ENCODE data around the gene ZFX. TPM values are rescaled to one million over a fixed set of nuclear protein-coding genes. Genes with fewer than 3 reads are reported as not detected.

Gene ZFX
- total RNA-seq, 2 donors from 2014 or later = 47.2 to 78.6 TPM

DNA sequence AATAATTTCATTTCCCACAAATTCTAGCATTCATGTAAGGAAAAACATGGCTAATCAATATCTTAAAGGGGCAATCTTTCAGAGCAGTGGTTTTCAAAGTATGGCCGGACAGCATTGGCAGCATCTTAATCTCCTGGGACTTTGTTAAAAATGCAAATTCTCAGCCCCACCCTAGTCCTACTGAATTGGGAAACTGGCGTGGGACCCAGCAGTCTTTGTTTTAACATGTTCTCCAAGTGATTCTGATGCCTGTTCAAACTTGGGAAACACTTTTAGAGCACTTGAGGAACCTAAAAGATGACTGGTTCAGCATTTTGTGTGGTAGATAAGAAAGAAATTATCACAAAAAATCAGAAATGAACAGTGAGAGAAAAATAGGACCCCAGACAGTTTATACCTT is 65.7 kb downstream of the ZFX start:
- H3K36me3 Mint-ChIP-seq (ENCODE audit: insufficient read depth in 2 of 2) = peaks cover 3 to 9% of the 10 kb centered on the region in 2 donors
- H3K27me3 Mint-ChIP-seq (ENCODE audit: low read depth) = no peaks in the 10 kb centered on the region
- ATAC-seq (replicated peaks in 1 of 2) (no peak), DNase-seq (no peak)
- no peaks in the 10 kb centered on the region for H3K9me3 Mint-ChIP-seq
- H3K4me3 Mint-ChIP-seq = no peak overlapping the region
- no peaks in the 10 kb centered on the region for H3K4me1 Mint-ChIP-seq (ENCODE audit: low read depth)
- no peak overlapping the region for H3K27ac Mint-ChIP-seq

- Mint-ChIP-seq H3K36me3 (ENCODE audit: insufficient read depth in 2 of 2) (peaks cover 0 to 6% of the 10 kb centered on the region in 2 donors), H3K4me1 (ENCODE audit: low read depth) (no peaks in the 10 kb centered on the region), H3K27me3 (ENCODE audit: low read depth) (no peaks in the 10 kb centered on the region), H3K9me3 (no peaks in the 10 kb centered on the region), H3K4me3 (no peak overlapping the region), H3K27ac (peak overlapping the region; percentile 38)
- DNase-seq (no peak), ATAC-seq (replicated peaks in 1 of 2) (no peak)
These were observed 66.5 kb downstream of the ZFX start for GRCh38 chrX:24216037-24216436.

DNA sequence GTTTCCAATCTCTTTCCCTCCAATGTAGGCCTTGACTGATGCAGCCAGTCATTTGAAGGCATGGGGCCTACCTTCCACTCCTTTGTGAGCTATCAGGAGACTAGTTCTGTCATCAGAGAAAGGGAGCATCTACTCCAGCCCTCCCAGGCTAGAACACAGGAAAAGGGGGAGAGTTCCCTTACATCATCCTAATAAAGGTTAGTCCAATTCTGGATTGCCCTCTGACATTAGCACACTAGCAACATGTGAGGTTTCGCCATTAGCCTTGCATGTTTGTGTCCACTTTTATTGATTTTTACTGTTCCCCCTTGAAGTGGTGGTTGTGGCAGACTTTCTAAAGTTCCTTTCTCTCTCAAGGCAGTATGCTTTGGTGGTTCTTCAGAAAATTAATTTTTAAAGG is 67.3 kb downstream of the ZFX start:
- Mint-ChIP-seq H3K9me3 (no peaks in the 10 kb centered on the region), H3K27me3 (ENCODE audit: low read depth) (no peaks in the 10 kb centered on the region), H3K4me3 (no peak overlapping the region), H3K27ac (no peak overlapping the region), H3K36me3 (ENCODE audit: insufficient read depth in 2 of 2) (peaks cover 0 to 3% of the 10 kb centered on the region in 2 donors), H3K4me1 (ENCODE audit: low read depth) (no peaks in the 10 kb centered on the region)
- no peak for DNase-seq
- ATAC-seq (replicated peaks in 1 of 2) = no peak

DNA sequence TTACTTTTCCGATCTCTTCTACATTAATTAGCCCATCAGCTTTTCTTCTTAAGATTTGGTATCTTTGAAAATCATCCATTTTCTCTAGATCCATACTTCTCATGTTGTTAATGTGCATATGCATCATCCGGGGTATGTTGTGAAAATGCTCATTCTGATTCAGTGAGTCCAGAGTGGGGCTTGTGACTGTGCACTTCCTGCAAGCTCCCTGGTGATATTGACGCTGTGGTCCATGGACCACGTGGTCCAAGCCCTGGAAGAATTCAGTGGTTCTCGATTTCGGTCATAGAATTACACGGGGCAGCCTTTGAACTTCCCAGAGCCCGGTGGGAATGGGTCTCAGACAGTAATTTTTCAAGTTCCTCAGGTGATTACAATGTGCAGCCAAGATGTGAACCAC is 69.8 kb downstream of the ZFX start:
- no peak overlapping the region for H3K4me3 Mint-ChIP-seq
- no peaks in the 10 kb centered on the region for H3K9me3 Mint-ChIP-seq
- H3K27ac Mint-ChIP-seq = no peak overlapping the region
- H3K36me3 Mint-ChIP-seq (ENCODE audit: insufficient read depth in 2 of 2) = no peaks in the 10 kb centered on the region
- no peaks in the 10 kb centered on the region for H3K4me1 Mint-ChIP-seq (ENCODE audit: low read depth)
- ATAC-seq (replicated peaks in 1 of 2) (no peak), DNase-seq (no peak)
- H3K27me3 Mint-ChIP-seq (ENCODE audit: low read depth) = no peaks in the 10 kb centered on the region

GRCh38 chrX:24221872-24222271 is 72.3 kb downstream of the ZFX start:
- H3K36me3 Mint-ChIP-seq (ENCODE audit: insufficient read depth in 2 of 2) = peaks cover 0 to 3% of the 10 kb centered on the region in 2 donors
- no peak overlapping the region for H3K27ac Mint-ChIP-seq
- peaks cover 6% of the 10 kb centered on the region for H3K27me3 Mint-ChIP-seq (ENCODE audit: low read depth)
- no peak overlapping the region for H3K4me3 Mint-ChIP-seq
- ATAC-seq (replicated peaks in 1 of 2) (no peak), DNase-seq (no peak)
- H3K4me1 Mint-ChIP-seq (ENCODE audit: low read depth) = no peaks in the 10 kb centered on the region
- no peaks in the 10 kb centered on the region for H3K9me3 Mint-ChIP-seq

- Mint-ChIP-seq H3K27ac (no peak overlapping the region), H3K36me3 (ENCODE audit: insufficient read depth in 2 of 2) (peaks cover 0 to 3% of the 10 kb centered on the region in 2 donors), H3K9me3 (peaks cover 1% of the 10 kb centered on the region in 2 donors), H3K4me1 (ENCODE audit: low read depth) (no peaks in the 10 kb centered on the region), H3K4me3 (no peak overlapping the region), H3K27me3 (ENCODE audit: low read depth) (peaks cover 10% of the 10 kb centered on the region)
- DNase-seq (no peak), ATAC-seq (replicated peaks in 1 of 2) (no peak)
These were observed 75.7 kb downstream of the ZFX start for GRCh38 chrX:24225265-24225664.

DNA sequence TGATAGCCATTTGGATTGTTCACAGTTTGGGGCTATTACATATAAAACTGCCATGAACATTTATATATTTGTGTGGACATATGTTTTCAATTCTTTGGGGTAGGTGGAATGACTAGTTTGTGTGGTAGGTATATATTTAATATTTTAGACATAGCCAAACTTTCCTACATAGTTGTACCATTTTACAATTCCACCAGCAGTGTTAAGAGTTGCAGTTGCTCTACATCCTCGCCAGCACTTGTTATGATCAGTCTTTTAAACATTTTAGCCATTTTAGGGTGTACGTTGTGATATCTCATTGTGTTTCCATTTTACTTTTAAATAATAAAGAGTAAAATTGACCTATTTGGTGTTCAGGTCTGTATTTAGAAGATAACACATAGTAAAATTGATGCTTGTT is 76.6 kb downstream of the ZFX start:
- no peak for ATAC-seq (replicated peaks in 1 of 2)
- Mint-ChIP-seq H3K27me3 (ENCODE audit: low read depth) (peaks cover 14% of the 10 kb centered on the region), H3K36me3 (ENCODE audit: insufficient read depth in 2 of 2) (peaks cover 0 to 3% of the 10 kb centered on the region in 2 donors), H3K27ac (no peak overlapping the region), H3K4me3 (no peak overlapping the region), H3K4me1 (ENCODE audit: low read depth) (peaks cover 4% of the 10 kb centered on the region), H3K9me3 (peaks cover 1% of the 10 kb centered on the region in 2 donors)
- no peak for DNase-seq

DNA sequence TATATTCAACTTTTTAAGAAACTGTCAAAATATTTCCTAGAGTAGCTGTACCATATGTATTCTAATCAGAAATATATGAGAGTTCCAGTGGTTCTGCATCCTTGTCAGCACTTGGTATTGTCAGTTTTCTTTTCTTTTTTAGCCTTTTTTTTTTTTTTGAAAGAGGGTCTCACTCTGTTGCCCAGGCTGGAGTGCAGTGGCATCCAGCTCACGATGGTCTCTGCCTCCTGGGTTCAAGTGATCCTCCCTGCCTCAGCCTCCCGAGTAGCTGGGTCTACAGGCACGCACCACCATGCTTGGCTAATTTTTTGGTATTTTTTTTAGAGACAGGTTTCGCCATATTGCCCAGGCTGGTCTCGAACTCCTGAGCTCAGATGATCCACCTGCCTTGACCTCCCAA is 79.1 kb downstream of the ZFX start:
- Mint-ChIP-seq H3K27me3 (ENCODE audit: low read depth) (peaks cover 24% of the 10 kb centered on the region), H3K36me3 (ENCODE audit: insufficient read depth in 2 of 2) (peaks cover 0 to 3% of the 10 kb centered on the region in 2 donors), H3K4me1 (ENCODE audit: low read depth) (peaks cover 5% of the 10 kb centered on the region), H3K9me3 (peaks cover 1% of the 10 kb centered on the region in 2 donors), H3K27ac (no peak overlapping the region), H3K4me3 (no peak overlapping the region)
- ATAC-seq (replicated peaks in 1 of 2) (no peak), DNase-seq (no peak)

- H3K4me3 Mint-ChIP-seq = no peak overlapping the region
- peaks cover 5% of the 10 kb centered on the region for H3K4me1 Mint-ChIP-seq (ENCODE audit: low read depth)
- H3K36me3 Mint-ChIP-seq (ENCODE audit: insufficient read depth in 2 of 2) = peaks cover 0 to 3% of the 10 kb centered on the region in 2 donors
- H3K27me3 Mint-ChIP-seq (ENCODE audit: low read depth) = peaks cover 24% of the 10 kb centered on the region
- H3K9me3 Mint-ChIP-seq = peaks cover 1% of the 10 kb centered on the region in 2 donors
- no peak for ATAC-seq (replicated peaks in 1 of 2)
- no peak overlapping the region for H3K27ac Mint-ChIP-seq
- DNase-seq = no peak
These were observed 79.9 kb downstream of the ZFX start for GRCh38 chrX:24229400-24229879.

GRCh38 chrX:24229976-24230375 is 80.4 kb downstream of the ZFX start:
- no peak for ATAC-seq (replicated peaks in 1 of 2)
- no peak for DNase-seq

GRCh38 chrX:24231131-24231540 is 81.6 kb downstream of the ZFX start:
- Mint-ChIP-seq H3K27me3 (ENCODE audit: low read depth) (peaks cover 24% of the 10 kb centered on the region), H3K4me3 (no peak overlapping the region), H3K36me3 (ENCODE audit: insufficient read depth in 2 of 2) (peaks cover 0 to 5% of the 10 kb centered on the region in 2 donors), H3K9me3 (peaks cover 1% of the 10 kb centered on the region in 2 donors), H3K27ac (no peak overlapping the region), H3K4me1 (ENCODE audit: low read depth) (peaks cover 10% of the 10 kb centered on the region)
- DNase-seq (no peak), ATAC-seq (replicated peaks in 1 of 2) (peak; percentile 50 to 67)

More at GRCh38 chrX:24229976-24230375, 80.4 kb downstream of the ZFX start:
- peaks cover 10% of the 10 kb centered on the region for H3K4me1 Mint-ChIP-seq (ENCODE audit: low read depth)
- H3K27ac Mint-ChIP-seq = no peak overlapping the region
- H3K4me3 Mint-ChIP-seq = no peak overlapping the region
- peaks cover 0 to 3% of the 10 kb centered on the region in 2 donors for H3K36me3 Mint-ChIP-seq (ENCODE audit: insufficient read depth in 2 of 2)
- H3K27me3 Mint-ChIP-seq (ENCODE audit: low read depth) = peaks cover 24% of the 10 kb centered on the region
- peaks cover 1% of the 10 kb centered on the region in 2 donors for H3K9me3 Mint-ChIP-seq

DNA sequence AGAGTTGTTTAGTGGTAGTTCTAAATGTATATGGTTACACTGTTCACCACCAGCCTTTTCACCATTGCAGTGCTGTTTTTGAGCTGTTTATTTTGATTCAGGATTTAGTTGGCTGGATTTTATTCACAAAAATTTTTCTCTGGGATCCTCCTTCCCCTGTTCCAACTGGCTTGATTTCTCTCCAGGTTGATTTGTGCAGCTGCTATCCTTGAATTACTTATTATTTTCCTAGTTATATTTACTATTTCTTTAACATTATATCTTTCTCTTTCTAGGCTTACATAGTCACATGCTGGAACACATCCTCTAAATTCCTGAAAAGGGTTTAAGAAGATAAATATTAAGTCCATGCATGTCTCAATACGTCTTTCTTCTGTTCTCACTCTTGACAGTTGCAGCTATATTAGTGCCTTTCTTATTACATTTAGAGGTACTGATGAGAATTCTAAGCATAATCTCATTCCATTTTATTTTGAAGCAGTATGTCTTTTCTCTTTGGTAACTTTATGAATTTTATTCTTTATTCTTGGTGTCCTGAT is 82.2 kb downstream of the ZFX start:
- DNase-seq (no peak), ATAC-seq (replicated peaks in 1 of 2) (no peak)
- H3K9me3 Mint-ChIP-seq = peaks cover 1% of the 10 kb centered on the region in 2 donors
- peaks cover 20% of the 10 kb centered on the region for H3K27me3 Mint-ChIP-seq (ENCODE audit: low read depth)
- no peak overlapping the region for H3K4me3 Mint-ChIP-seq
- no peak overlapping the region for H3K27ac Mint-ChIP-seq
- peaks cover 10% of the 10 kb centered on the region for H3K4me1 Mint-ChIP-seq (ENCODE audit: low read depth)
- H3K36me3 Mint-ChIP-seq (ENCODE audit: insufficient read depth in 2 of 2) = peaks cover 0 to 2% of the 10 kb centered on the region in 2 donors

DNA sequence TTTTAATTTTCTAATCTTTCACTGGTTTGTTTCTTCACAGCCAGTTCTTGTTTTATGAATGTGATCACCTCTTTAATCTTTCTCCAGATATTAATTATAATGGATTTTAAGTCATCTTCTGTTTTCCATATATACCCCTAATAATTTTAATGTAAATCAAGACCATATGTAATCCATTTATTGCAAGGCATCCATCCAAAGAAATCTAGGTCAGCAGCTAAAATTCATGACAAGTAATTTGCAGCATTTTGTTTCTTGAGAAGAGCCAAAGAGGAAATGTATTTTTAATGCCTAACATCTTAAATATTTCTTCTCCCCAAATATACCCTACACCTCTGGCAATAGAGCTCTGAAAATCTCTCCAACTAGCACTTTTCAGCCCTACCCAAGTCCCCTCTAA is 83.3 kb downstream of the ZFX start:
- no peak for DNase-seq
- Mint-ChIP-seq H3K27ac (no peak overlapping the region), H3K4me3 (no peak overlapping the region), H3K36me3 (ENCODE audit: insufficient read depth in 2 of 2) (peaks cover 0 to 2% of the 10 kb centered on the region in 2 donors), H3K4me1 (ENCODE audit: low read depth) (peaks cover 10% of the 10 kb centered on the region), H3K9me3 (peaks cover under 1 to 1% of the 10 kb centered on the region in 2 donors), H3K27me3 (ENCODE audit: low read depth) (peaks cover 20% of the 10 kb centered on the region)
- ATAC-seq (replicated peaks in 1 of 2) = no peak

DNA sequence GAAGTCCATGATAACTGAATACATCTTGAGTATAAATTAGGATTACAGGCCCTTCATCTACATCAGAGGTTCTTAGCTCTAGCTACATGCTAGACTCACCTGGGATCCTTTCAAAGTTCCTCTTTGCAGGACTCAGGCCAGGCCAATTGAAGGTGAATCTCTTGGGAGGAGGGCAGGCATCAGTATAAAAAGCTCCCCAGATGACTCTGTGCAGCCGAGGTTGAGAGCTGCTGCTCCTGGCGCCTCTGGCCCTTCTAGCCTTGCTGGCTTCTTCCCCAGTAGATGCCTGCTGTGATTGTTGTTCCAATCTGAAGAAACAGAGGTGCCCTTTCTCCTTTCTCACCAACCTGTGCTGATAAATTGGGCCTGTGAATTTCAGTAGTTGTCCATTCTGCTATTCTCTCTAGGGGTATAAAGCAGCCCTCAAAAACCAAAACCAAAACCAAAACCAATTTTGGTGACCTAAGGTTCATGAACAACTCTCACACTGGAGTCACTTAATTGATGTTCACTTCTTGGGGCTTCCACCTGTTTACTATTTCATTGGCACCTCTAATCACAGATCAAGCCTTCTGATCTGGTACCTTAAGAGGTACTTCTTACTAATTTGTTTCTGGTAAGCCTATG is 85.7 kb downstream of the ZFX start:
- Mint-ChIP-seq H3K4me1 (ENCODE audit: low read depth) (peaks cover 10% of the 10 kb centered on the region), H3K27me3 (ENCODE audit: low read depth) (peaks cover 28% of the 10 kb centered on the region), H3K4me3 (no peak overlapping the region), H3K36me3 (ENCODE audit: insufficient read depth in 2 of 2) (peaks cover 0 to 2% of the 10 kb centered on the region in 2 donors), H3K27ac (no peak overlapping the region), H3K9me3 (no peaks in the 10 kb centered on the region)
- DNase-seq = no peak
- no peak for ATAC-seq (replicated peaks in 1 of 2)

All from activated T-cell treated with anti-CD3 and anti-CD28 coated beads, Interleukin-2, amount 50 U/mL, for 72 hours (primary cell).